ENCODE results near the gene MAVS.

MAVS gene

GRCh38 chr20:3846740-3847428 lies at the start of gene MAVS:
MAVS (plus strand) TSS chr20:3846834; CDS start chr20:3854625, 7,791 bp downstream.
- TF ChIP-seq CTCF (conservative IDR thresholded peaks at IDR 0.05; ENCODE audit: low read depth, low read length): no peak
- no peak for DNase-seq (ENCODE audit: low read depth)

GRCh38 chr20:3797226-3797545 lies 49.4 kb upstream of the MAVS start:
- no peak for TF ChIP-seq CTCF (conservative IDR thresholded peaks at IDR 0.05; ENCODE audit: low read depth, low read length)
- DNase-seq (ENCODE audit: low read depth): no peak
- peak overlapping the region; percentile 77 for H3K4me3 ChIP-seq (ENCODE audit: low read length)

More at GRCh38 chr20:3846740-3847428, at the start of gene MAVS:
- H3K4me3 ChIP-seq (ENCODE audit: low read length): peak within 1 kb of the TSS; percentile 84

GRCh38 chr20:3797592-3798372 lies 48.9 kb upstream of the MAVS start:
- no peak for DNase-seq (ENCODE audit: low read depth)
- TF ChIP-seq CTCF (conservative IDR thresholded peaks at IDR 0.05; ENCODE audit: low read depth, low read length): no peak
- H3K4me3 ChIP-seq (ENCODE audit: low read length): peak overlapping the region; percentile 77

- no peak overlapping the region for H3K4me3 ChIP-seq (ENCODE audit: low read length)
- no peak for DNase-seq (ENCODE audit: low read depth)
Measured at GRCh38 chr20:3798373-3798768, 48.3 kb upstream of the MAVS start.

GRCh38 chr20:3798908-3799248 lies 47.8 kb upstream of the MAVS start:
- H3K4me3 ChIP-seq (ENCODE audit: low read length): no peak overlapping the region
- DNase-seq (ENCODE audit: low read depth): no peak
- TF ChIP-seq CTCF (conservative IDR thresholded peaks at IDR 0.05; ENCODE audit: low read depth, low read length): no peak

More at GRCh38 chr20:3798373-3798768, 48.3 kb upstream of the MAVS start:
- no peak for TF ChIP-seq CTCF (conservative IDR thresholded peaks at IDR 0.05; ENCODE audit: low read depth, low read length)

GRCh38 chr20:3800256-3800877 lies 46.3 kb upstream of the MAVS start:
- no peak for DNase-seq (ENCODE audit: low read depth)

More at GRCh38 chr20:3800256-3800877, 46.3 kb upstream of the MAVS start:
- H3K4me3 ChIP-seq (ENCODE audit: low read length): no peak overlapping the region
- TF ChIP-seq CTCF (conservative IDR thresholded peaks at IDR 0.05; ENCODE audit: low read depth, low read length): no peak

All from retinal pigment epithelial cell (primary cell).